Omental fat pad (tissue), 4 donors: ENCODE measurements around the gene SHB. TPM values are rescaled to one million over a fixed set of nuclear protein-coding genes. Genes with fewer than 3 reads are reported as not detected.

ENCODE experiments used
- ATAC-seq: fragments of 150-250 bp; one replicate; pipeline ENCODE4 v1.9.1; 2016; ENCODE audit warnings: mild to moderate bottlenecking, moderate library complexity; ENCODE audit not compliant: low FRiP score
- DNase-seq: peaks from one replicate; pipeline ENCODE4 v3.0.0-alpha.2; 2019; ENCODE audit warnings: low spot score
- CTCF ChIP-seq, 3 donors: fragments of 450-650 bp; IDR thresholded peaks; one replicate each; pipeline ENCODE4 v1.5.1; 2016 to 2017; ENCODE audit warnings: antibody characterized with exemption in 3 of 3, mild to moderate bottlenecking in 3 of 3, moderate library complexity in 2 of 3
- total RNA-seq, 4 donors: library from RNA; depleted of rRNA; stranded (reverse); fragments of >200 nt; gene quantifications; one replicate each; pipeline ENCODE4 v1.1.0, GENCODE V29; 2016

The SHB gene
- total RNA-seq, 4 donors from 2014 or later: 10.4 to 61.6 (median 20.7) TPM

- DNase-seq: no peak
- ATAC-seq: no peak
- TF ChIP-seq CTCF (IDR thresholded peaks at IDR 0.05): no peak
Measured at GRCh38 chr9:37927601-37928551, 141.2 kb downstream of the SHB start.

GRCh38 chr9:37927132-37927531 lies 141.9 kb downstream of the SHB start:
- ATAC-seq: no peak
- TF ChIP-seq CTCF (IDR thresholded peaks at IDR 0.05): no peak

DNA sequence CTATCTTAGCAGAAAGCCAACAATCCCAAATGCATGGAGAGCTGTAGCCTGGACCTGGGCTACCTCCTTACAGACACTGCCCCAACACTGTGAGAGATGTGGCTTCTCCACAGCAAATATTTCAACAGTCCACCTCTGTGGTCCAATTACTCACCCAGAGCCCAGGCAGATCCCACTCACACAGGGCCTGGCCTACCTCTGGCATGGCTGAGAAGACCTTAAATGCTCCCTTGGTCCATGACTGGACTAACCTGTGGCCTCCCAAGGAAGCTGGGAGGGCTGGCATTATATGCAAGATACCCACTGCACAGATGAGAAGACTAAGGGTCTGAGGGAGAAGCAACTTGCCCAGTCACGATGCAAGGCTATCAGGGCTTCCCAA lies 142.3 kb downstream of the SHB start:
- DNase-seq (no peak), ATAC-seq (no peak)
- no peak for TF ChIP-seq CTCF (IDR thresholded peaks at IDR 0.05)

More at GRCh38 chr9:37927132-37927531, 141.9 kb downstream of the SHB start:
- no peak for DNase-seq

DNA sequence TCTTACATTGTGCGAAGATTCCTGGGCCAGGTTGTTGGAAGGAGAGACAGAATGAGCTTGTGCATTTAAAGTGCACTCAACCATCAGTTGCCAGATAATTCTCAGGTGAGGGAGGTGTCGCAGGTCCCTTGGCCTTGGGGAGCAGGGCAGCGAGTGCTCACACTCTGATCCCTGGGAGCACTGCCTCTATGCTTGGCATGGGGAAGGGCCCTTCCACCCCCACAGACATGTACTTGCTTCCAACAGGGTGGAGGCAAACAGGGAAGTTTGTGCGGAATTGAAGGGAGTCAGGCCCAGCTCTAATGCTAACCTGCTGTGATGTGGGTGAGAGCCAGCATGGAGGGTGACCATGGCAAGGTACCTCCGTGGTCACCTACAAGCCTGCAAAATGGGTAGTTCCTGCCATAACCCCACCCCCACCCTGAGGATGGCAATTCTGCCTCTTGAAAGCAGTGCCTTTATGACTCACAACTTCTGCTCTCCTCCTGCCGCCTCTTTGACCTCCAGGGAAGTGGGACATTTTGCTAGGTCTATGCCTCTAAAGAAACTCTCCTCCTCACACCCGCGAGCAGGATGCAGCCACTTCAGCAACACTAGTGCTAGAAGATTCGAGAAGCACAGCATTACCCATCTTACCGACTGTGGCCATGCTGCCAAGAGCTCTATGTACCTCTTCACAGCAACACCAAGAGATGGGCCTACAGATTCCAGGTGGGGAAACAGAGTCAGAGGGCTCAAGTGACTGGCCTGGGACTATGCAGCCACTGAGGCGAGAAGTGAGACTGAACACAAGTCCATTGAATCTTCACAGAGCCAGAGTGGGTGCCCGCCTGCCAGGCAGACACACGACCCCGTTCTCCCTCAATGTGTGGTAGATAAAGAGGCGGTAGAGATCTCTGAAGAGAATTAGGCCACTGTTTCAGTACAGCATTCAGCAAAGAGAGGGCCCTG lies 143.0 kb downstream of the SHB start:
- no peak for TF ChIP-seq CTCF (IDR thresholded peaks at IDR 0.05)
- no peak for ATAC-seq
- no peak for DNase-seq

- no peak for DNase-seq
- no peak for TF ChIP-seq CTCF (IDR thresholded peaks at IDR 0.05)
Measured at GRCh38 chr9:37925006-37925405, 144.0 kb downstream of the SHB start.

GRCh38 chr9:37924538-37924937 lies 144.5 kb downstream of the SHB start:
- TF ChIP-seq CTCF (IDR thresholded peaks at IDR 0.05): no peak
- DNase-seq: no peak
- no peak for ATAC-seq

More at GRCh38 chr9:37925006-37925405, 144.0 kb downstream of the SHB start:
- no peak for ATAC-seq
